ENCODE data around the gene BMPR1B.

BMPR1B gene

DNA sequence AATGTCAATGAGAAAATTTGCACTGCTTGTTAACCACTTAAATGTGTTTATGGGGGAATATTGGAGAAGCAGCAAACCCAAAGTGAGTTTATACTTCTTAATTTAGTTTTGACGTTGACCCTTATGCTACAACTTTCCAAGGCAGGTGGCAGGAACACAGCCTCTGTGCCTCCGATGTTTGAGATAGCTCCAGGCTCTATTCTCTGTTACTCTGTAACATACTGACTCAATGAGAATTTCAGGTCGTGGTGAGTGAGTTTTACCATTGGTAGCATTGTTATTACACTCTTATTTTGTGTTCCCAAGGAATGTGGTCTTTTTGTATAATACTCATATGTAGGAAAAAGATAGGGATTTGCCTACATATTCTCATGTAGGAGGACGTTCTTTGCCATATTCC, 210.7 kb downstream of the BMPR1B start:
- TF ChIP-seq, protein P1, sequence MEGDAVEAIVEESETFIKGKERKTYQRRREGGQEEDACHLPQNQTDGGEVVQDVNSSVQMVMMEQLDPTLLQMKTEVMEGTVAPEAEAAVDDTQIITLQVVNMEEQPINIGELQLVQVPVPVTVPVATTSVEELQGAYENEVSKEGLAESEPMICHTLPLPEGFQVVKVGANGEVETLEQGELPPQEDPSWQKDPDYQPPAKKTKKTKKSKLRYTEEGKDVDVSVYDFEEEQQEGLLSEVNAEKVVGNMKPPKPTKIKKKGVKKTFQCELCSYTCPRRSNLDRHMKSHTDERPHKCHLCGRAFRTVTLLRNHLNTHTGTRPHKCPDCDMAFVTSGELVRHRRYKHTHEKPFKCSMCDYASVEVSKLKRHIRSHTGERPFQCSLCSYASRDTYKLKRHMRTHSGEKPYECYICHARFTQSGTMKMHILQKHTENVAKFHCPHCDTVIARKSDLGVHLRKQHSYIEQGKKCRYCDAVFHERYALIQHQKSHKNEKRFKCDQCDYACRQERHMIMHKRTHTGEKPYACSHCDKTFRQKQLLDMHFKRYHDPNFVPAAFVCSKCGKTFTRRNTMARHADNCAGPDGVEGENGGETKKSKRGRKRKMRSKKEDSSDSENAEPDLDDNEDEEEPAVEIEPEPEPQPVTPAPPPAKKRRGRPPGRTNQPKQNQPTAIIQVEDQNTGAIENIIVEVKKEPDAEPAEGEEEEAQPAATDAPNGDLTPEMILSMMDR (IDR thresholded peaks at IDR 0.05; ENCODE audit: insufficient read depth, low read depth, low read length, missing control alignments), result no peak
- H3K4me3 ChIP-seq (ENCODE audit: low read depth, low read length), result no peak overlapping the region

DNA sequence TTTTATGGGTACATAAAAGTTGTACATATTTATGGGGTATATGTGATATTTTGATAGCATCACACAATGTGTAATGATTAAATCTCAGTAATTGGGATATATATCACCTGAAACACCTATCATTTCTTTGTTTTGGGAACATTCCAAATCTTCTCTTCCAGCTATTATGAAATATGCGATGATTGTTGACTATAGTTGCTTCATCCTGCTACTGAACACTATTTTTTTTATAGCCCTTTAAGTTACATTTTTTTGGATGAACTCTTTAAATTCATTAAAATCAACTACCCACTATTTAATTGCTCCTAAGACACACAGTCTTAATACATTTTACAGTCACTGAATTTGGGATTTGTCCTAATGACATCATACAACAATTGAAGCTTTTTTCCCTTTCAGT, 212.9 kb downstream of the BMPR1B start:
- H3K4me3 ChIP-seq (ENCODE audit: low read depth, low read length), result no peak overlapping the region
- TF ChIP-seq, protein P1 (IDR thresholded peaks at IDR 0.05; ENCODE audit: insufficient read depth, low read depth, low read length, missing control alignments), result no peak
- no peak for DNase-seq (ENCODE audit: low read depth)

More for the DNA sequence above, 210.7 kb downstream of the BMPR1B start:
- DNase-seq (ENCODE audit: low read depth), result no peak

DNA sequence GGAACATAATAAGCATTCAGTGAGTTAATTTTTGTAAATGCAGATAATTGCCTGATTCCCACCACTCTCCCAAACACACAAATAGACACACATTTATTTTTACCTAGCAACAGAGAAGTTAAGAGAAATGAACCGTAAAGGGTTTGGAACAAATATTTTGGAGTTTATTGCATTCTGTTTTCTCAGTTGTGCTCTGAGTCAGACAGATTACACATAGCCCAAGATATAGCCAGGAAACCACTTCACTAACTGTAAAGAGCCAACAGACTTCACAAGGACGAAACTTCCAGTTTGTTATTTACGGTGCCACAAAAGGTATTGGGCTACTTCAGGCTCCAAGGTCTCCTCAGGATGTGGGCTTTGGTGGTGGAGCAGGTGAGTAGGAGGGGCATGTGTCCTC, 217.0 kb downstream of the BMPR1B start:
- TF ChIP-seq, protein P1 (IDR thresholded peaks at IDR 0.05; ENCODE audit: insufficient read depth, low read depth, low read length, missing control alignments), result no peak
- H3K4me3 ChIP-seq (ENCODE audit: low read depth, low read length), result no peak overlapping the region
- DNase-seq (ENCODE audit: low read depth), result no peak

DNA sequence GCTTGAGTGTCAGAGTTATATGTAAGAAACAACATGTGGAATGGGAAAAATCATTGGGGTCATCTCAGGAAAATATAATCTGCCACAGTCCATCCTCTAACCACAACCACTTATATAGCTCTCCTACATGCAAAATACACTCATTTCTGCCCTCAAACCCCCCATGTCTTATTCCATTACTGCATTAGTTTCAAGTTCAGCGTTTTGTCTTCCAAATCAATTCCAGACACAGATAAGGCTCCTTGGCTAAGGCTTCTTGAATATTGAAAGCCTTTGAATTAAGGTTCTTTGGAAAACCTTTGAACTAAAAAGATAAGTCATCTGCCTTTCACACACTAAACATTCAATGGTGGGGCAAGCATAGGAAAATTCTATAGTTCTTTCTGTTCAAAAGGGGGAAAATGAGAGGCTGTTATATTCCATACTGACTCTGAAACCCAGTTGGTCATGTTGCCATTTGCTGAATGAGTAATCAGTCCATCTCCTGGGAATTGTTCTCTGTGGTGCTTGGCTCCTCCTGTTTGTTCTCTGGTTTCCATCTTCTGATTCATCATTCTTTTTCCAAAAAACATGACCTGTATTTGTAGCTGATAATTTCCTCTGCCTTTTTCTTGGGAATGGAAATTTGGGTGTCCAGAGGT, 218.7 kb downstream of the BMPR1B start:
- H3K4me3 ChIP-seq (ENCODE audit: low read depth, low read length), result no peak overlapping the region
- TF ChIP-seq, protein P1 (IDR thresholded peaks at IDR 0.05; ENCODE audit: insufficient read depth, low read depth, low read length, missing control alignments), result no peak
- no peak for DNase-seq (ENCODE audit: low read depth)

DNA sequence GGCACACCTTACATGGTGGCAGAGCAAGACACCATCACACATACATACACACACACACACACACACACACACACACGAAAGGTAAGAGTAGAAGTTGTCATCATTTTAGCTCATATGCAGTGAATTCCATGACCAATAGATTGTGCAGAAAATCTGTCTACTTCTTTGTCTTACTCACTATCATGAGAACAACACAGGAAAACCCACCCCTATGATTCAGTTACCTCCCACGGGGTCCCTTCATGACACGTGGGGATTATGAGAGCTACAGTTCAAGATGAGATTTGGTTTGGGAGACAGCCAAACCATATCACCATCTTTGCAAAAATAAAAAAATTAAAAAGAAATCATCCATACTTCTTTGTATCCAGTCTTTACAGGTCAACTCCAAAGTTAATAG, 221.1 kb downstream of the BMPR1B start:
- DNase-seq (ENCODE audit: low read depth), result no peak
- TF ChIP-seq, protein P1 (IDR thresholded peaks at IDR 0.05; ENCODE audit: insufficient read depth, low read depth, low read length, missing control alignments), result no peak
- no peak overlapping the region for H3K4me3 ChIP-seq (ENCODE audit: low read depth, low read length)

DNA sequence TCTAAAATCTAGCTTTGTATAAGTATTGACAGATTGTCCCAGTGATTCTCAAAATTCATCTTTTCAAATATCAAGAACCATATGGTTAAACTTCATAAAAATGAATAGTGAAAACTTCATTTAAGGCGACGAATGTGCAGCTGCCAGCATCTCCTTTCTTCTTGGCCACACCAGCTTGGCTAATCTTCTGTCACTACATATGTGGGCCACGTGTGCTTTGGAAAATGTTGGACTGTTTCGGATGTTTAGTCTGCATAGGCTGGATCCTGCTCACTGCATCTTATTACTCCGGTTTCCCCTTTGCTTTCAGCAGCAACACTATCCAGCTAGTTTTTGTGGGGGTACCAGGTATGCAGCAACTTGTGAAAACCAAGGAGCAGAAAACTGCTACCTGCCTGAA, 221.9 kb downstream of the BMPR1B start:
- H3K4me3 ChIP-seq (ENCODE audit: low read depth, low read length), result no peak overlapping the region
- TF ChIP-seq, protein P1 (IDR thresholded peaks at IDR 0.05; ENCODE audit: insufficient read depth, low read depth, low read length, missing control alignments), result no peak
- no peak for DNase-seq (ENCODE audit: low read depth)

Measured in GM12865 (cell line).